ENCODE data around the gene HOXD10. TPM values are rescaled to one million over a fixed set of nuclear protein-coding genes. Genes with fewer than 3 reads are reported as not detected.

Gene HOXD10
- 4.0 and 4.4 TPM in 2 replicates for total RNA-seq

DNA sequence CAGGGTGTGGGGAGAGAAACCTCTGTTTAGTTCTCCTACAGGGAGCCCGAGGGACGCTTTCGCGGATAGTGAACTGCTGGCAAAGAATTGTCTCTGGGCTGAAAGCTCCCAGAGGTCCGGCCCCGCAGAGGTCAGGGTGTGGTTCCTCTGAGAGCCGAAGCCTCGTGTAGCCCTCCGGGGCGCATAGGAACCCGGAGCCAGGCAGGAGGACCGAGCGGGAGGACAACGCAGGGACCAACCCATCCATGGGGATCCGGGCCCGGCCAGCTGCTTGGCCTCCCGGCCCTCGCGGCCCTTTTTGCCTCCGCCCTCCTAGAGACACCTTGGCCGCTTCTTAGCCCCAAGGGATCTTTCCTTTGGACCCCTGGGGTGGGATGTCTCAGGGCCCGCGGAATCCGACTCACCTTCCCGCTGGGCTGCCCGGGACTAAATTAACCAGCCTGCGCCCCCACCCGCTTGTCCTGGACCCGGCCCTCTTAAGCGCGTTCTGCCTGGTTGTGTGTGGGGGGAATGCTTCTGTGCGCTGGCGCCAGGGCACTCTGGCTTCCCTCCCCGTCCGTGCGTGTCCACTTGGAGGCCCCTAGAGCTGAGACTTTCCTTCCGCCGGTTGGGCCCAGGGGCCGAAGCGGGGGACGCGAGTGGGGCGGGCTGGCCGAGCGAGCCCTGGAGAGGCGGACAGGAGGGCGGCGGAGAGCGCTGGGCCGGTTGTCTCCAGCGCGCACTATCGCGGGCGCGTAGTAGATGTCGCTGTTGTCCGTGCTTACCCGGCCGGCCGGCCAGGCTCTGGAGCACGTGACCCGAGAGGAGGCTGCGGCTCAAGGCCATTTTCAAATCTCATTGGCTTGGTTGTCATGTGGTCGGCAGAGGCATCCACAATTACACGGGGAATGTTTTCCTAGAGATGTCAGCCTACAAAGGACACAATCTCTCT is at the start of gene HOXD10:
Gene HOXD10, plus strand, starts transcription at position 896 of the 931 bp plus-strand sequence. CDS start 56 bp downstream, outside the sequence.
- DNase-seq (ENCODE audit: low read depth in 2 of 2), result peak; percentile 28 to 98

DNA sequence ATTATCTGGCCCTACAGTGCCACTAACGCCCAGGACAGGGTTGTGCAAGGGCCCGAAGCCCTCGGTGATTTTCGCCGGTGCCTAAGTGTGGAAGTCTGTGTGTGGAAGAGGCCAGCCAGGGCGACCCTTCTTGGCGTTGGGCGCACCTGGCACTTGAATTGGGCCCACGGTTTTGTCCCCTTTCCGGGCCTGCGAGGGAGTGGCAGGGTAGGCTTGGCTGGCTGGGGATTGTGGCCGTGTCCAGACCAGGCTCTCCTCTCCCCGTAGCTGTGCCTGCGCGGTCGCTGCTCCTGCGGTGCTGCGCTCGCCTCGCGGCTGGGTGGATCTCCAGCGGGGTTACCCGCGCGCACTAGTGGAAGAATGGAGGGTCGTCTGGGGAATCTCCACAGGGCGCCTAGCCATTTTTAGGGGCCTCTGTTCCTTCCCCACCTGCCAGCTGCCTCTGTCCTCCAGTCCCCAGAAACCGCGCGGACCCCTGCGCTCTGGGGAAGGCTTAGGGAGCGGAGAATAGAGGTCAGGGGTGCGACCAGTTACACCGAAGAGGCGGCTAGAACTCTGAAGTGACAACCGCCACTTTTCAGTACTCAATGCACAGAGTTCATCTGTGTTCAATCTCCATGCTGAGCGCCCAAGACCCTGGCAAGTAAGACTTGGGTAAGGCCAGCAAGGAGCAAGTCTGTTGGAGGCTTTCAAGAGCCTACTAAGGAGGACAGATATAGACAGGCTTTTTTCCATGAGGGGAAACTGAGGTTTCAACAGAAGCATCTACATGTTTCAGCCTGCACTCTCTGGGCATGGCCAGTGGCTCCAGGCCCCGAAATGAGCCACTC is 48.8 kb upstream of the HOXD10 start:
- DNase-seq (ENCODE audit: low read depth in 2 of 2), result no peak

DNA sequence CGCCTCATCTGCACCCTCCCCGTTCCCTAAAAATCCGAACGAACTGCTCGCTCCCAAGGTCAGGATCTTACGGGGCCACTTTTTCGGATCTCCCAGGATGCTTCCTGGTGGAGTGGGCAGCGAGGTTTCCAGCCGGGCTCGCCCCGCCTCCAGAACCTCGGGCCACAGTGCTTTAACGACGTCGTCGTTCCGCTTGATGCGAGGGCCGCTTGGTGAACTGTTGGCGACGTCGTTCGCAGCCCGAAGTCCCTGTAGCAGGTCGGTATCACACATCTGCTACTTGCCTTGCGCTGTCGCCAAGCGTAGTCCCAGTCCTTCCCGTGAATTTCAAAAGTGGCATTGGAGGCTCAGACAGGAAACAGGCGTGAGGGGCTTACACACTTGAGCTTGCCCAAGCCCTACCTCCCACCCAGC is 48.2 kb upstream of the HOXD10 start:
- DNase-seq (ENCODE audit: low read depth in 2 of 2), result no peak

DNA sequence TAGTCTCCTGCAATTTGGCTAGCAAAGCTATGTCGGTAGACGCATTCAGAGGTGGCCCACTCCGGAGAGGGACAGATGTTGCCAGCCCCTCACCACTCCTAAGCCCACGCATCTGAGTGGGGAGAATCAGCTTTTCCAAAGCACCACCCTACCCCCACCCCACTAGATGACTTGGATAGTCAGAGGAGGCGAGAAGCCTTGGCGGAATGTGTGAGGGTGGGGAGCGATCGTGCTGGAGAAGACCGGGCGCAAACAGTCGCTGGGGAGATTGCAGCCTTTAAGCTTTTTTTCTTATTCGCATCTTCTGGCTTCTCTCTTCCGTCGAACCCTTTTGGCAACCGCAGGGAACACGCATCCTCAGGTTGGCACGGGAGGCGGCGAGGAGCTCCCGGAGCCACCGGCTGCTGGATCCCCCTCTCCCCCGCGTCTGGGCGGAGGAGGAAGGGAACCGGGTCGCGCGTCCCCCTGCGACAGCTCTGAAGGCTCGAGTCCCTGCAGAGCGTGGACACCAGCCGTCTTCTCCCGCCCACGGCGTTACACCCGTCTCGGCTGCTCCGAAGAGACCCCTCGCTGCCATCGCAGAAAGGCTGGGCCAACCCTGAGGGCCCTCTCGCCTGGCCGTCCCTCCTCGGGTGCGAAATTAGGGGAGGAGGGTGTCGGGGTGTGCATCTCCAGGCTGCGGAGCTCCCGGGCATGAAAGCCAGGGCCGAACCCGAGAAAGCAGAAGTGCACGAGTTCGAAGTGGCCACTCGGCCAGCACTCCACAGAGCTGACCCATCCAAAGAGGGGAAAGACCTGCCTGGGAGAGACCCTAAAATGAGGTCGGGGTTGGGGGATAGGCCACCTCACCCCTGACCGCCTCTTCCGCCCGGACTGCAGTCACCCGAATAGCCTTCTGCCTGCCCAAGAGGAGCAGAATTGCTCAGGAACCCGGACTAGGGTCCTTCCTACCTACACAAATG is 45.0 kb upstream of the HOXD10 start:
- DNase-seq (ENCODE audit: low read depth in 2 of 2), result no peak

DNA sequence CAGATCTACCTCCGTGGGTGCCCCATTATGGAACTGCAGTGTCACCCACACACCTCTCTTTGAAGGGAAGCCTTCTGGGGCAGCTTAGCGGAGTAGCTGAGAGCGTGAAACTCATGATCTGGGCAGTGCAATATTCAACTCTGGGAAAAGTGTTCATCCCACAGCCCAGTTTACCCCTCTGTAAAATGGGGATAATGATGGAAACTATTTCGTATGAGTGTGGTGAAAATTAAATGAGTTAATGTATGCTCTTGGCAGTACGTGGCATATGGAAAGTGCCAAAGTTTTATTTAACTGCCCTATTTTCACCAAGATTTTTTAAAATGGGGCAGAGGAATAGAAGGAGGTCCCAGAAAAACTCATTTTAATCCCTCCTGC is 44.3 kb upstream of the HOXD10 start:
- DNase-seq (ENCODE audit: low read depth in 2 of 2), result no peak

DNA sequence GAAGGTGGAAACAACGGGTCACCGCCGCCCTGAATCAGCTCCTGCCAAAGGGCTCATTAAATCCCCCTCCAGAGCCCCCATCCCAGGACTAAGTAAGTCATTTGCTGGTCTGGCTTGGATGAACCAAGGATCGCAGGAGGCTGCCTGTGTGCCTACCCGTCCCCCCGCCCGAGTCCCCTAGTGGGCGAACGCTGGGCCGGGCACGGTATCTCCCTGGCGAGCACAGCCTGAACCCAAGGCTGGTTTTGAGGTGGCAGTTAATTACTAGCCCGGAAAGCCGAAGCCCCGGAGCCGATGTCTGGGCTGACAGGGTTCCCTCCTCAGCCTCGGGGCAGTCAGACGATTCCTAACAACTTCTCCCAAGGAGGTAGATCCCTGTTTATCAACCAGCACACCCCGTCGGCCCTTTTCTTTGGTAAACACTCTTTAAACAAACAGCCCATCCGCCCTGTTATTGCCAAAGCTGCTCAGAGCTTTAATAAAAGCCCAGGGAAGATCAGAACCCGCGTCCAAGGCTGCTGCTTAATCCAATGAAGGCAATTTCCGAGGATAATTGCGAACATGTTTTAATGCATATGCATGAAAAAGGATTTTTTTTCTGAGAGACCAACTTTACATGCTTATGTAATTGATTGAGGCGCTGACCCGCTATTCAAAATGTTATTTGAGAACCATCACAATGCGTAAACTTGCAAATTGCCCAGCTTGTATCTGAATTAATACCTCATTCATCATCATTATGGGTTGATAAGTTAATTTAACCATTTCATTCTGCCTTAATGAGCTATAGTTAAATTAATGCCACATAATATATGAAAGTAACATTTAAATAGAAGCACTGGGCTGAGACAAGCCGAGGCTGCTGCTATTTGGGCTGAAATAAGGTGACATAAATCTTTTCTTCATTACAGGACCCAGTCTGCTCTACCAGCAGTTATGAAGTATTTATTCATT is 43.4 kb upstream of the HOXD10 start:
- DNase-seq (ENCODE audit: low read depth in 2 of 2), result no peak

DNA sequence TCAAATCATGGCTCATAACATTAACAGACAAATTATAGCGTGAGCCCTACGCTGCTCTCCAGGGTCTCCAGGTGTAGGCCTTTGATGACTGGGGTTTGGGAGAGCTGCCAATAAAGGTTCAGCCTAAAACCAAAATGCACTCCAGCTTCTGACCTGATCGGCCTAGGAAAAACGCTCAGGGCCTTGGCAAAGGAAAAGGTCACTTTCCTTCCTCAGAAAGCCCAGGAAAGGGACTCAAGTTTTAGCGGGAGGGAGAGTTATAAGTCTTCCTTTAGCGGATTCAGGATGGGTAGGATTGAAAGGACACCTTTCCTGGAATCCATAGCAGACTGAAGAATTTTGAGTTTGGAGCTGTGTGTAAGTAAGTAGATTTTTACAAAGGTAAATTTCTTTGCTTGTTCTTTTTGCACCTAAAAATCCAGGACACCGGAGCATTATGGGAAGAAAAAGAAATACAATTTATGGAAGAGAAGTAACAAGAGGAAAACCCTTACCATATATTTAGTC is 41.6 kb upstream of the HOXD10 start:
- DNase-seq (ENCODE audit: low read depth in 2 of 2), result no peak

DNA sequence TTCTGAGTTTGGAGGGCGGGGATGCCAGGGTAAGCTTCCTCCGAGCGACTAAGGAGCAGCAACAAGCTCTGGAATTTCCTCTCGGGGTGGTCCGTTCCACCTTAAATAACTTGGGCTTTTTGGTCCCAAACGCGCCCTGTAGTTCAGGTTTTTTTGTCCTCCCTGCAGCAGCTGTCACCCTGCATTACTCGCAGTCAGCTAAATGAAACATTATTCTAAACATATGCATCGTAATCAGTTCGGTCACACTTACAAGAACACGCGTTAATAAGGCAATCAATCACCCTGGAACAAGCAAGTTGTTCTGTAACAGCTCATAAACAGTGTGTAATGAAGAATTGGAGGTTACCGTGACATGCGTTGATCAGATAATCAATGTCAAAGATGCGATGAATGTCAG is 41.1 kb upstream of the HOXD10 start:
- no peak for DNase-seq (ENCODE audit: low read depth in 2 of 2)

DNA sequence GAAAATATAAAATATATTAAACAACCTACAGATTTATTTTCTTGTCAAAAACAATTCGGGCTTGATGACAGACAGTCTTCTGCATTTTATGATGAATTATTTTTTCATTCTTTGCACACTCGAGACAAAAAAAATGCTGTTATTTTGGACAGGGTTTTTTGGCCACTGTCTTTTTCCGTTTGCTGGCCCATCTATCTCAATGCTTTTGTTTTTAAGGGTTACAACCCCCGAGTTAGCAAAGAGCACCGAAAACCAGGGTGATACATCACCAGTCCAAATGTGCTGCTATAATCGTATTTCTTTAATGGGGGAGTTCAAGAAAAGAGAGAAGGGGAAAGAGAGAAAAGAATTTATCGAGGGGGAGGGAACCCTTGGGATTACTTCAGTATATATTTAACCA is 40.5 kb upstream of the HOXD10 start:
- no peak for DNase-seq (ENCODE audit: low read depth in 2 of 2)

DNA sequence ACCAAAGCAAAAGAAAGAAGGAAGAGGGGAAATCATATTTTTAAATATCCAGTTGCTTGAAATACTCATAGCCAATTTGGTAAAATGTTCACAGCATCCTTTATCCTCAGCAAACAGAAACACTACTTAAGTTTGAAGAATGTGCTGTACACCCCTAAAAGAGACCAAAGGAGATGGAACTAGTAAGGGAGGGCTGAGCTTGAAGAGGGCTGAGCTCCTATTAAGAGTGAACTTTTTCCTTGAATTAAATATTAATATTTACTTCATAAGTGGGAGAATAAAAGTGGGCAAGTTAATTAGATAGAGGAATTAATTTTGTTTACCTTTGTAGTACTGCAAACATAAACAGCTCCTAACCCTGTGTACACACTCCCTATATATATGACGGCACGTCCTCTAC is 39.8 kb upstream of the HOXD10 start:
- no peak for DNase-seq (ENCODE audit: low read depth in 2 of 2)

DNA sequence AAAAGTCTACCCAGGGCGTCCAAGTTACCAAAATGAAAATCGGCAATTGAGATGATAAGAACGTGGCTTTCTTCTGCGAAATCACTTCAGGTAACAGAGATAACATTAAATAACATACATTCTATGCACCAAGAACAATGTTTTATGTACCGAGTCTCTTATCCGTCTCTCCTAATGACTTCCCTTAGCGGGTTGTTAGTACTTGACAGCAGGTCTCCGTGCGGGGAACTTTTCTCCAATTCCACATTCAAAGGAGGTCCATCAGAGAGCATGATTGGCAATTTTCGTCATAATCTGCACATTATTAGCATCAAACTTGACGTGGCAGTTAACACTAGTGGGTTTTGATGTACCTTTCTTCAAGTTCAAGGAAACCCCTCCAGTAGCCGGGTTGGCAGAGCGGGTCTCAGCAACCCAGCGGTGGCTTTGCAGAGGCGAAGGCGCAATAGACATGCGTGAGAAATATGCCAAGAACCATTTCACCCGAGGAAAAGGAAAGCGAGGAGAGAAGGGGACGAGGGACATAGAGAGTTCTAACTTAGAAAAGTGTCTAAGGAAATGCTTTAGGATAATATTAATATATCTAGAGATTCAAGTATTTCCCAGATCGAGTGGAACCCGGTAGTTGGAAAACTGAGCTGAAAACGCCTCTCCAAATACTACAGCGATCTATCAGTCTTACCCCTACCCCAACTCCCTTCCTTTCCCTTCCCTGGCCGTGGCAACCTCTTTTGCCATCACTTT is 37.9 kb upstream of the HOXD10 start:
- no peak for DNase-seq (ENCODE audit: low read depth in 2 of 2)

DNA sequence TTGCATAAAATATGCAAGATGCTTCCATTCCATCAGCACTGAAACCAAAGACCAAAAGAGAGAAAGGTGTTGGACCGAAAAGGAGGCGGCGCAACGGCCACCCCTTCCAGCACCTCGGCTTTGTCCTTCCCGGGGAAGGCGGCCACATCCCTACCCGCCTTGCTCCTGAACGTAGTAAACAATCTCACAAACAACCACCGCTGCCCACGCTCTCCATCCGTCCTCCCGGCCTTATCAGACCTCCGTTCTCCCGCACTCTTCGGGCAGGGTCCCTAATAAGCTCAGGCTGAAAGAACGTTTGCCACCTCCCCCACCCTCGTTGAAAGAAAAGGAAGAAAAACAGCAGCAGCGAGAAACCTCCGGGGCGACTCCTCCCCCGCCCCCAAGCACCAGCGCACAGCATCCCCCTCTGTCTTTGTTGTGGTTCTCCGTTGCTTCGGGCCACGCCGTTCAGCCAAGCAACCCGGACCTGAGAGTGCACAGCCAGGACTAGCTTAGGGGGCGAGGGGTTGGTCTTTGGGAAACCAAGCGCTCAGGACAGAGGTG is 37.2 kb upstream of the HOXD10 start:
- no peak for DNase-seq (ENCODE audit: low read depth in 2 of 2)

DNA sequence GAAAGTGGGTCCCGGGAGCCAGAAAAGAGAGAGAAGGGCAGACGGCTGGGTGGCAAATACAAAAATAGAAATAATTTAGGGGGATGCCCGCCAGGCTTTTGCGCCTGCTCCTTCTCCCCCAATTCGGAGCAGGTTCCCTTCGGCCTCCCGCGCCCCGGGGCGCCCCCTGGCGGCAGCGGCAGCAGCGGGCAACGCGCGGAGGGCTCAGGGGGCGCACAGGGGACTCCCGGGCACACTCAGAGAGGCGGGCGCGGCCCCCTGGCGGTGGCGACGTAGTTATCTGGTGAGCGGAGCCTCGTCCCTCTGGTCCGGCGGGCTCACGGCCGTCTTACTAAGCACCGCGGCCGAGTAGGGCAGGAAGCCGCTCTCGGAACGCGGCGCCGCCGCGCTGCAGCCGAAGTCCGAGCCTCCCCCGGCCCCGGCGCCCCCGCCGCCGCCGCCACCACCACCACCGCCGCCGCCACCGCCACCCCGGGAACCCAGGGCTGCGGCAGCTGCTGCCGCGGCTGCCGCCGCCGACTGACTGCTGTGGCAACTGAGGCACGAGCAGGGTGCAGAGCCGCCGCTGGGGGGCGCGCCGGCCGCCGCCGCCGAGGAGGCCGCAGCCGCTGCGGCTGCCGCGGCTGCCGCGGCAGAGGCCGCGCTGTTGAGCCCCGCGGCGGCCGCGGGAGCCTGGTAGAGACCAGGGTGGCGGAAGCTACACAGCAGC is 36.6 kb upstream of the HOXD10 start:
- peak; percentile 44 to 60 for DNase-seq (ENCODE audit: low read depth in 2 of 2)

DNA sequence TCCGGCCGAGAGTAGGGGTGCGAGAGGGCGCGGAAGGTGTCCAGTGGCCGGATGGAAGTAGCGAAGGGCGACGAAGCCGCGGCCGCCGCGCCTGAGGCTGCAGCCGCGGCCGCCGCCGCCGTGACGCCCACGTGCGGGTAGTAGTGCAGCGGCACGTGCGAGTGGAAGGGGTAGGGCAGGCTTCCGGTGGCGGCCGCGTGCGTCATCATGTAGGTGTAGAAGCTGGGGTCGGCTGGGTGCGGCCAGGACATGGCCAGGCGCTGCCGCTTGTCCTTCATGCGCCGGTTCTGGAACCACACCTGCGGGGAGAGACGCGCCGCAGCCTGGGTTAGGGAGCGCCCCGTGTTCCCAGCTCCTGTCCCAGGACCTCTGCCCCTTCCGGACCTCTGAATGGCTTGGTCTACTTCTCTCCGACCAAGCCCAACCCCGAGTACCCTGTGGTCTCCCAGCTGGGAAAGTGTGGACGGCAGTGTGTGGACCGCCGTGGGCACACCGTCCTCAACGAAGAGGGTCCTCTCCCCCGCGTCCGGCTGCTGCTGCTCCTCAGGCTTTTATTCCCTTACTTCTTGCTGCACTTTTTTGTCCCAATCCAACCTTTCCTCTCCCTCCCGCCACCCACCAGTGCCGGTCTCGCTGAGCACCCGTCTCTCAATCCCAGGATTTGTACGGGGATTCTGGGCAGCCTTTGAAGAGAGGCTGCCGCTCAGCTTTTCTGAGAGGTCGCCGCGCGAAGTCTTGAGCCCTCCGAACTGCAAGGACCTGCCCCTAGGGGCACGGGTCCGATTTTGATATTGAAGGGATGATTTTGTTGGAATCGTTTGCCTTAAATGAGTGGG is 35.8 kb upstream of the HOXD10 start:
- DNase-seq (ENCODE audit: low read depth in 2 of 2), result no peak

DNA sequence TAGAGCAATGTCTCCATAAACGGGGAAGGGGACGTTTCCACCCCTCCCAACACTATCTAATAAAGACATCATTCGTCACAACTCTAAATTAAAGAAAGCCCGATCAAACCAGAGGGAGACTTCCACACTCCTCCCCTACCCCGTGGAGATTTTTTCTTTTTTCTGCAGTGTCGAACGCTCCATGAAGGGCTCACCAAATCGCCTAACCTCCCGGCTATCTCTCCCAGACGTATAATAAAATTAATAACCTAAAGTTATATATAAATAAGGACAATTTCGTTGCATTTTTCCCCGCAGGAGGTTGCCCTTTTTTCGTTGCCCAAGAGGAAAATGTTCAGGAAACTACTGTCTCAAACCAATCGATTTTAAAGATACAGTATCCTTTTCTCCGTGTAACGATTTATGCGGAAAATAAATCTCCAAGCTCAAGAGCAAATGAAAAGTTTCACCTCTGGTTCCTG is 35.2 kb upstream of the HOXD10 start:
- no peak for DNase-seq (ENCODE audit: low read depth in 2 of 2)

DNA sequence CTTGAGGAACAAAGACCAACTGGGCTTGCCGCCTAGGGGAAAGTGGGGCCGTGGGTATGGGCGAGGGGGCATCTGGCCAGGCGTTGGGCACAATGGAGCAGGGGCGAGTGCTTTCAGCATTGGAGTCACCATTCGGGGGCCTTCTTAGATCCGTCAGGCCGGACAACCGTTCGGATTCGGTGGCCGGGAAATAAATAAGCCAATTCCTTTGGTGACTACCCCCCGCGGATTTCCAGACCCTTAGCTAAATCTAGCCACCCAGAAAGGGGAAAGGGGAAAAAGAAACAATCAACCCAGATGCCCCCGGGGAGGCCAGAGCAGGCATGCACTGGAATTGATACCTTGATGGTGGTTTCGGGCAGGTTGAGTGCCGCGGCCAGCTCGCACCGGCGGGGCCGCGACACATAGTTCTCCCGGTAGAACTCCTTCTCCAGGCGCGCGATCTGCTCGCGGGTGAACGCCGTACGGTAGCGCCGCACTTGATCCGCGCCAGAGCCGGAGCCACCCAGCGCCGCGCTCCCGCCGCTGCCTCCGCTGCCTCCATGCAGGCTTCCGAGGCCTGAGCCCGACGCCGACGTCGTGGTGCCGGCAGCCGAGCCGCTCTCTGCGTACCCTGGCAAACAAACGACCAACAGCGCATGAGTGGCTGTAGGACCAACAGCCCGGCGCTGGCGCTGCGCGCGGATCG is 34.6 kb upstream of the HOXD10 start:
- DNase-seq (ENCODE audit: low read depth in 2 of 2), result no peak

DNA sequence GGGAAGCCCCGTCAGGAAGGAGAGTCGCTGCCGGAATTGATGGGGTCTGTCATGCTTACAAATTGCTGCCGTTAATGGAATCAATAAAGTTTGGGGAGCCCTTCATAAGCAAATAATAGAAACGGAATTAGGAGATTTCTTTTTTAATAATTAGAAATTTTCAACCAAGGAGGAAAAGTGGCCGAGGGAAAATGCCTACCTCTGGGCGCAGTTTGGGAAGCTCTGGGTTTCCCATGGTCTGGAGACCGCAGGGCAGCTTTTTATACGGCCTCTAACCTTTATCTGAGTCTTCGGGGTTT is 34.1 kb upstream of the HOXD10 start:
- no peak for DNase-seq (ENCODE audit: low read depth in 2 of 2)
